ENCODE data around the gene HCFC1. TPM values are rescaled to one million over a fixed set of nuclear protein-coding genes. Genes with fewer than 3 reads are reported as not detected.
"Not testable (repeated sequence)": the region's sequence is repeated elsewhere in the genome, so short reads cannot be mapped to it uniquely, and the experiment has no call there.

HCFC1 gene
- total and polyA plus RNA-seq, 9 donors, result 13.3 to 62.5 (median 43.2) TPM

GRCh38 chrX:153995504-153995903, 23.9 kb upstream of the HCFC1 start:
- TF ChIP-seq POLR2A (IDR thresholded peaks at IDR 0.05) (no peak), EP300 (IDR thresholded peaks at IDR 0.05) (no peak), CTCF (IDR thresholded peaks at IDR 0.05) (no peak)
- Histone ChIP-seq H3K4me3 (no peak overlapping the region), H3K36me3 (no peaks in the 10 kb centered on the region), H3K27me3 (no peaks in the 10 kb centered on the region), H3K27ac (no peak overlapping the region), H3K9me3 (no peaks in the 10 kb centered on the region), H3K4me1 (ENCODE audit: insufficient read depth) (no peaks in the 10 kb centered on the region)
- WGBS, 3 donors, result 89 to 97% (median 93%) methylated on average over 8 of the region's 8 CpGs
- no peak for DNase-seq
- intact Hi-C loops (cut with DNase I), result no loop called here

GRCh38 chrX:153994398-153994797, 22.8 kb upstream of the HCFC1 start:
- H3K27me3 ChIP-seq, H3K27ac ChIP-seq: not testable (repeated sequence)
- 68 to 80% (median 80%) methylated on average over 2 to 5 of the region's 5 CpGs for WGBS, 3 donors

GRCh38 chrX:153993978-153994377, 22.4 kb upstream of the HCFC1 start:
- TF ChIP-seq POLR2A (IDR thresholded peaks at IDR 0.05), result no peak
- TF ChIP-seq EP300 (IDR thresholded peaks at IDR 0.05), result no peak
- no peak for TF ChIP-seq CTCF (IDR thresholded peaks at IDR 0.05)
- no peaks in the 10 kb centered on the region for H3K27me3 ChIP-seq
- intact Hi-C loops (cut with DNase I), result no loop called here
- H3K27ac ChIP-seq, result no peak overlapping the region
- H3K4me3 ChIP-seq, result no peak overlapping the region
- H3K36me3 ChIP-seq, result no peaks in the 10 kb centered on the region
- no peaks in the 10 kb centered on the region for H3K9me3 ChIP-seq
- H3K4me1 ChIP-seq (ENCODE audit: insufficient read depth), result no peaks in the 10 kb centered on the region
- DNase-seq, result no peak
- 80 to 81% (median 80%) methylated on average over 10 of the region's 10 CpGs for WGBS, 3 donors

More at GRCh38 chrX:153994398-153994797, 22.8 kb upstream of the HCFC1 start:
- intact Hi-C loops (cut with DNase I); DNase-seq; H3K4me3 ChIP-seq; H3K4me1 ChIP-seq (ENCODE audit: insufficient read depth); H3K36me3 ChIP-seq; H3K9me3 ChIP-seq: not testable (repeated sequence)

GRCh38 chrX:153993079-153993478, 21.5 kb upstream of the HCFC1 start:
- no peak overlapping the region for H3K4me3 ChIP-seq
- no peaks in the 10 kb centered on the region for H3K36me3 ChIP-seq
- H3K27ac ChIP-seq, result no peak overlapping the region
- intact Hi-C loops (cut with DNase I), result no loop called here
- no peaks in the 10 kb centered on the region for H3K4me1 ChIP-seq (ENCODE audit: insufficient read depth)
- no peak for DNase-seq
- no peaks in the 10 kb centered on the region for H3K27me3 ChIP-seq
- H3K9me3 ChIP-seq, result no peaks in the 10 kb centered on the region
- 64 to 66% (median 66%) methylated on average over 12 of the region's 12 CpGs for WGBS, 3 donors
- TF ChIP-seq CTCF (IDR thresholded peaks at IDR 0.05) (no peak), EP300 (IDR thresholded peaks at IDR 0.05) (no peak), POLR2A (IDR thresholded peaks at IDR 0.05) (no peak)

- no peak for TF ChIP-seq CTCF (IDR thresholded peaks at IDR 0.05)
- no peak for TF ChIP-seq EP300 (IDR thresholded peaks at IDR 0.05)
- TF ChIP-seq POLR2A (IDR thresholded peaks at IDR 0.05), result no peak
- WGBS, 3 donors, result 86 to 92% (median 89%) methylated on average over 8 of the region's 8 CpGs
- Histone ChIP-seq H3K4me1 (ENCODE audit: insufficient read depth) (no peaks in the 10 kb centered on the region), H3K9me3 (no peaks in the 10 kb centered on the region), H3K27ac (no peak overlapping the region), H3K27me3 (no peaks in the 10 kb centered on the region), H3K36me3 (no peaks in the 10 kb centered on the region), H3K4me3 (no peak overlapping the region)
- no peak for DNase-seq
- intact Hi-C loops (cut with DNase I), result no loop called here
These were observed 20.6 kb upstream of the HCFC1 start for GRCh38 chrX:153992180-153992579.

All from ovary (tissue), 9 donors.